Thoracic aorta (tissue), 2 donors: ENCODE results near the gene TEPSIN. TPM values are rescaled to one million over a fixed set of nuclear protein-coding genes. Genes with fewer than 3 reads are reported as not detected.

ENCODE experiments used
- ATAC-seq: fragments of 150-250 bp; one replicate; pipeline ENCODE4 v1.8.0; 2017; ENCODE audit warnings: low read depth; ENCODE audit not compliant: insufficient number of reproducible peaks, low FRiP score
- DNase-seq: peaks from one replicate; pipeline ENCODE4 v3.0.0-alpha.2; 2020; ENCODE audit warnings: low spot score
- H3K27ac ChIP-seq, 2 donors: fragments of 200-600 bp; sonication (generic); 1 replicate in 1 of 2; 2 replicates in 1 of 2; pipeline ENCODE4 v1.5.1; 2016; ENCODE audit warnings: mild to moderate bottlenecking in 2 of 2, moderate library complexity in 2 of 2
- H3K27me3 ChIP-seq: fragments of 200-600 bp; sonication (generic); replicated peaks from 2 replicates; pipeline ENCODE4 v1.6.0; 2016; ENCODE audit warnings: mild to moderate bottlenecking; ENCODE audit not compliant: insufficient read depth
- H3K36me3 ChIP-seq: fragments of 200-600 bp; sonication (generic); one replicate; pipeline ENCODE4 v1.5.1; 2016
- H3K4me1 ChIP-seq, 2 donors: fragments of 200-600 bp; sonication (generic); 1 replicate in 1 of 2; 2 replicates in 1 of 2; pipeline versions ENCODE4 v1.5.1 to v1.6.0; 2016; ENCODE audit warnings: low read depth in 2 of 2, mild to moderate bottlenecking in 1 of 2; ENCODE audit not compliant: control insufficient read depth in 1 of 2
- H3K4me3 ChIP-seq: fragments of 200-600 bp; sonication (generic); 2 replicates; pipeline ENCODE4 v1.5.1; 2016; ENCODE audit warnings: mild to moderate bottlenecking
- H3K9me3 ChIP-seq: fragments of 200-600 bp; sonication (generic); 2 replicates; pipeline ENCODE4 v1.5.1; 2016
- total RNA-seq, 2 donors: library from RNA; depleted of rRNA; stranded (reverse); fragments of >200 nt; gene quantifications; one replicate each; pipeline versions ENCODE4 v1.1.0 to v1.2.3, GENCODE V29; 2016
- TF ChIP-seq, protein P1 (sequence below): fragments of 200-600 bp; sonication (generic); IDR thresholded peaks from one replicate; pipeline ENCODE4 v1.5.1; 2019; ENCODE audit warnings: antibody characterized with exemption

TEPSIN gene
- total RNA-seq, 2 donors from 2014 or later = 52.4 to 70.8 TPM

DNA sequence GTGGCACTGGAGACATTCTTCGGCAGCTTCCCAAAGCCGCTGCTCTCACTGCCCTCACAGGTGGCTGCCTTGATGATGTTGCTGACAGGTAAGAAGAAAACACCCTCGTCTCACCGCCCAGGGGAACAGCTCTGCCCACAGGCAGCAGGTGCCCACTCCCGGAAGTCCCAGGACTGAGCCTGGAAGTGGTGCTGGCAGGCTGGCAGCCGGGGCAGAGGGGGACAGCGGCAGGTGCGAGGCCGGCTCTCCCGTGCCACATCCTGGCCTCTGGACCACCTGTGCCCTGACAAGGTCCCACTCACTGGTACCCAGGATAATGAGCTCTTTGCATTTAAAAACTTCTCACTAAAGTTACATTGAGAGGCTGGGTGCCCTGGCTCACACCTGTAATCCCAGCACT, 36.5 kb downstream of the TEPSIN start:
- TF ChIP-seq, protein P1, sequence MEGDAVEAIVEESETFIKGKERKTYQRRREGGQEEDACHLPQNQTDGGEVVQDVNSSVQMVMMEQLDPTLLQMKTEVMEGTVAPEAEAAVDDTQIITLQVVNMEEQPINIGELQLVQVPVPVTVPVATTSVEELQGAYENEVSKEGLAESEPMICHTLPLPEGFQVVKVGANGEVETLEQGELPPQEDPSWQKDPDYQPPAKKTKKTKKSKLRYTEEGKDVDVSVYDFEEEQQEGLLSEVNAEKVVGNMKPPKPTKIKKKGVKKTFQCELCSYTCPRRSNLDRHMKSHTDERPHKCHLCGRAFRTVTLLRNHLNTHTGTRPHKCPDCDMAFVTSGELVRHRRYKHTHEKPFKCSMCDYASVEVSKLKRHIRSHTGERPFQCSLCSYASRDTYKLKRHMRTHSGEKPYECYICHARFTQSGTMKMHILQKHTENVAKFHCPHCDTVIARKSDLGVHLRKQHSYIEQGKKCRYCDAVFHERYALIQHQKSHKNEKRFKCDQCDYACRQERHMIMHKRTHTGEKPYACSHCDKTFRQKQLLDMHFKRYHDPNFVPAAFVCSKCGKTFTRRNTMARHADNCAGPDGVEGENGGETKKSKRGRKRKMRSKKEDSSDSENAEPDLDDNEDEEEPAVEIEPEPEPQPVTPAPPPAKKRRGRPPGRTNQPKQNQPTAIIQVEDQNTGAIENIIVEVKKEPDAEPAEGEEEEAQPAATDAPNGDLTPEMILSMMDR = no peak
- H3K36me3 ChIP-seq = peaks cover 13% of the 10 kb centered on the region
- DNase-seq (no peak), ATAC-seq (no peak)
- no peaks in the 10 kb centered on the region for H3K9me3 ChIP-seq
- H3K4me1 ChIP-seq = peaks cover 4 to 14% of the 10 kb centered on the region in 2 donors
- no peaks in the 10 kb centered on the region for H3K27me3 ChIP-seq
- no peak overlapping the region for H3K4me3 ChIP-seq
- H3K27ac ChIP-seq = no peak overlapping the region

DNA sequence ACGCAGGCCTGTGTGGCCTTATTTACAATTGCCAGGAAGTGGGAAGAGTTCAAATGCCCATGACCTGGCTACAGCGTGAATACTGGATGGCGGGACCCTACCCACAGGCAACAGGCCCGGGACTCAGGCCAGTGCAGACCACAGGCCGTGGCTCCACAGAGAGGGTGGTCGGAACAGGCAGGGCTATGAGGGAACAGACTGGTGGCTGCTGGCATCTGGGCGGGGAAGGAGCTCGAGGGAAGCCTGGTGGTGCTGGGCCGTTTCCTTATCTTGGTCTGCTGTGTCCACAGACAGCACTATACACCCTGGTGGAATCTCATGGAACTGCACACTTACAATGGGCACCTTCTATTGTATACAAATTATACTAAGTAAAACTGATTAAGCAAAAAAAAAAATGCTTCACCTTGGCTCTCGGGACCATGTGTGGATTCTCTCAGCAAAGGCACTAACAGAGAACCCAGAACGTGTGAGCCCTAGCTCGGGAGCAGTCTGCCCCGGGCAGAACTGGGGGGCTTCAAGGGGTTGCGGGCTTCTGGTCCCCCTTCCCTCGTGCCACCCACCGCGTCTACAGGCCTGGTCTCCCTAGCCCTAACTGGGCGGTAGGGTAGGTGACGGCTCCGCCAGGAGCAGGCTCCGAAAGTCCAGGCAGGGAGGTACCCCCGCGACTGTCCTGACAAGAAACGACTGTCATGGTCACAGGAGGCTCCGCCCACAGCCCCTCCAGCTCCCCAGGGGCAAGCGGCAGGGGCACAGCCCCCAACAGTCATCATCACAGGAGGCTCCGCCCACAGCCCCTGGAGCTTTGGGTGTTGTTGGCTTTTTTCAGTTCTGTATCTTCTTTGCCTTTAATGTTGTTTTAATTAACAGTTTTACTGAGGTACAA, 37.9 kb downstream of the TEPSIN start:
- ATAC-seq (peak; percentile 50), DNase-seq (no peak)
- H3K4me3 ChIP-seq = no peak overlapping the region
- TF ChIP-seq, protein P1 = peak; percentile 63
- H3K9me3 ChIP-seq = no peaks in the 10 kb centered on the region
- H3K36me3 ChIP-seq = peaks cover 14% of the 10 kb centered on the region
- H3K27me3 ChIP-seq = no peaks in the 10 kb centered on the region
- peaks cover 0 to 5% of the 10 kb centered on the region in 2 donors for H3K4me1 ChIP-seq
- H3K27ac ChIP-seq = no peak overlapping the region

DNA sequence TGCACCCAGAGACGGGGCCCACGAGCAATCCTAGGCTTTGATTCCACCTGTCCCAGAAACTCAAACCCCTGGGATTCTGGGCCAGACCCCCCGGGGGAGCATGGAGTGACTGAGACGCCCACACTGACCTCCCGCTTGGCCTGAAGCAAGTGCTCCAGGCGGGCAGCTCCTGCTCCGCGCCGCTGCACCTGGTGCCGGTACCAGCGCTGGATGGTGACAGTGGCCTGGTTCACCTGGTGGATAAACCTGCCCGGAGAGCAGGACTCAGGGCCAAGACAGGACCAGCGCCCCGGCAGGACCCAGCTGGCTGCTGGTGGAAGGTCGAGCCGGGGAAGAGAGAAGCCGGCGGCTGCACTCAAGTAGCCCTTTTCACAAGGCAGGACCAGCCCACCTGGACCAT, 38.7 kb downstream of the TEPSIN start:
- Histone ChIP-seq H3K9me3 (no peaks in the 10 kb centered on the region), H3K36me3 (peaks cover 14% of the 10 kb centered on the region), H3K27ac (no peak overlapping the region), H3K4me1 (peaks cover 0 to 11% of the 10 kb centered on the region in 2 donors), H3K27me3 (no peaks in the 10 kb centered on the region), H3K4me3 (no peak overlapping the region)
- ATAC-seq (no peak), DNase-seq (no peak)
- TF ChIP-seq, protein P1 = no peak

DNA sequence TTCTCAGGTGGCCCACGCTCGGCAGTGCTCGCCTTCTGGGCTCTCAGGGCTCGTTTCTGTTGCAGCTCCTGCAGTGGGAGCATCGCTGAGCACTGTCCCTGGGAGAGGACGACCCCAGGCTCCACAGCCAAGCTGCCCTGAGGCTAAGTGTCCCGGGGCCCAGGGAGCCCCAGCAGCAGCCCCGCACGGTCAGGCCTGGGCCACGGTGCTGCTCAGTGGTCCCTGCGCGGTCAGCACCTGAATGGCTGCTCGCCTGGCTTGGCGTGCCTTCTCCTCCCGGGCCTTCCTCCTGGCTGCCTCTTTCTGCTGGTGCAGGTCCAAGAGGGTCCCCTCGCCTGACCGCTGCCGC, 39.4 kb downstream of the TEPSIN start:
- ATAC-seq = no peak
- H3K27ac ChIP-seq = no peak overlapping the region

DNA sequence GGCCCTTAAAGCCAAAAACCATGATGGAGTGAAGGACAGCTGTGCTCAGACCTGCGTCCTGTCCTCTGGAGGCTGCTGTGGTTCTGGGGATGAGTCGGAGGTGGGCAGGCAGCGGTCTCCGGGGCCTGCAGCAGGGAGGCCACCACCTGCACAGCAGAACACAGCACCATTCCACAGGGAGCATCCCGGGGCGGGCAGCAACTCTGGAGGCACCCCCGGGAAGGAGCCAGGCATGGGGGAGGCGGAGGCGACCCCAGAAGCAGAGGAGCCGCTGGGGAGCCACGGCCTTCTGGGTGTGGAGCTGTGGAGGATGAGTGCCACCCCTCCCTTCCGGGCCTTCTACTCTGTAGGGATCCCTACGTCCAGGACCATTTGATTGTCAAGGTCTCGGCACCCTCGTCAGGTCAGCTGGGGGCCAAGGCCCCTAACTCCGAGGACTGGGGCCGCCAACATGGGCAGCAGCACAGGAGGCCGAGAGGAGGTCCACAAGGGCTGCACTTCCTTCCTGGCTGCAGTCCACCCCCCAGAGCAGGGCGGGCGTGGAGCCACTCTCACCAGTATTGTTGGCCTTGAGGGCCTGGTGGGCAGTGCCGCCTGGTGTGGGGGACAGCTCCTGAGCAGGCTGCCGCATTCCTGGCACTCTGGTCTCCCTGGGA, 39.9 kb downstream of the TEPSIN start:
- TF ChIP-seq, protein P1 = no peak
- H3K4me3 ChIP-seq = no peak overlapping the region
- no peaks in the 10 kb centered on the region for H3K9me3 ChIP-seq
- no peak for DNase-seq
- ATAC-seq = no peak
- no peak overlapping the region for H3K27ac ChIP-seq
- peaks cover 0 to 15% of the 10 kb centered on the region in 2 donors for H3K4me1 ChIP-seq
- H3K36me3 ChIP-seq = peaks cover 14% of the 10 kb centered on the region
- no peaks in the 10 kb centered on the region for H3K27me3 ChIP-seq

More for the DNA sequence above, 39.4 kb downstream of the TEPSIN start:
- Histone ChIP-seq H3K4me3 (no peak overlapping the region), H3K9me3 (no peaks in the 10 kb centered on the region), H3K27me3 (no peaks in the 10 kb centered on the region), H3K4me1 (peaks cover 0 to 15% of the 10 kb centered on the region in 2 donors), H3K36me3 (peaks cover 14% of the 10 kb centered on the region)
- TF ChIP-seq, protein P1 = no peak
- no peak for DNase-seq
